HG03442 (cell line): ENCODE results near the gene WNK2.

ENCODE experiments used
- ATAC-seq: cut with Tn5 transposase; IDR thresholded peaks from one replicate; pipeline ENCODE4 v1.9.1; 2021; ENCODE audit warnings: mild to moderate bottlenecking, moderate library complexity; ENCODE audit not compliant: unreplicated experiment

The WNK2 gene

GRCh38 chr9:93198117-93198837 lies 14.3 kb downstream of the WNK2 start:
- no peak for ATAC-seq

DNA sequence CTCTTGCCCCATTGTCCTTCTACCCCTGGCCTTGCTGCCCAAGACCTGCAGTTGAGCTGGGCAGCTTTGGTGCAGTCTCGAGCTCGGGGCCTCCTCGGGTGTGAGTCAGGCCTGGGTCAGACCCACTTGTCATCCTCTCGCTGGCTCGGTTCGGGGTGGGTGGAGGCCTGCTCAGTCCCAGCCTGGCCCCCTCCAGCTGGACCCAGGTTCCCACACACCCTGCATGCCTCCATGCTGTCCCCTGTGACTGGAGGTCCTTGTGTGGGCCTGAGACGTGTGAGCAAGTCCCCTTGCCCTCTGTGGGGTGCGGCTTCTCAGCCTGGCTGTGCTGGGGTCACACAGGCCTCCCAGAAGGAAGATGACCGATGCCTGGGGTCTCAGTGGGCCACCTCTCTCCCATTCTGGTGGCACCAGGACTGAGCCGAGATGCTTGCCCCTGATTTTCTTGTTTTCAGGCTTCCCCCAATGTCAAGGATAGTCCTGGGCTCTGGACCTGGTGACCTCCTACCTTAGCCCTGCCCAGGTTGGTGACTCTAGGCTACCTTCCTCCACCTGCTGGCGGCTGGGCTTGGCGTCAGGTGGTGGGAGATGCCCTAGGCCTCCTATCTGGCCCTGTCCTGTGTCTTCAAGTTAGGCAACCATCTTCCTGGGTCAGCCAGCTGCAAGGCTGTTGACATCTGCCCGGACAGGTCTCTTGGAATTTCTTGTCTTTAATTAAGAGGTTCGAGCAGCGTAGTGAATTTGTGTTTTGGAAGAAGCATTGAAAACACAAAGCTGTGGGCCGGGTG lies 15.1 kb downstream of the WNK2 start:
- ATAC-seq: no peak

GRCh38 chr9:93200449-93200742 lies 16.5 kb downstream of the WNK2 start:
- ATAC-seq: no peak

- ATAC-seq: no peak
Observed at GRCh38 chr9:93200989-93201334, 17.0 kb downstream of the WNK2 start.

DNA sequence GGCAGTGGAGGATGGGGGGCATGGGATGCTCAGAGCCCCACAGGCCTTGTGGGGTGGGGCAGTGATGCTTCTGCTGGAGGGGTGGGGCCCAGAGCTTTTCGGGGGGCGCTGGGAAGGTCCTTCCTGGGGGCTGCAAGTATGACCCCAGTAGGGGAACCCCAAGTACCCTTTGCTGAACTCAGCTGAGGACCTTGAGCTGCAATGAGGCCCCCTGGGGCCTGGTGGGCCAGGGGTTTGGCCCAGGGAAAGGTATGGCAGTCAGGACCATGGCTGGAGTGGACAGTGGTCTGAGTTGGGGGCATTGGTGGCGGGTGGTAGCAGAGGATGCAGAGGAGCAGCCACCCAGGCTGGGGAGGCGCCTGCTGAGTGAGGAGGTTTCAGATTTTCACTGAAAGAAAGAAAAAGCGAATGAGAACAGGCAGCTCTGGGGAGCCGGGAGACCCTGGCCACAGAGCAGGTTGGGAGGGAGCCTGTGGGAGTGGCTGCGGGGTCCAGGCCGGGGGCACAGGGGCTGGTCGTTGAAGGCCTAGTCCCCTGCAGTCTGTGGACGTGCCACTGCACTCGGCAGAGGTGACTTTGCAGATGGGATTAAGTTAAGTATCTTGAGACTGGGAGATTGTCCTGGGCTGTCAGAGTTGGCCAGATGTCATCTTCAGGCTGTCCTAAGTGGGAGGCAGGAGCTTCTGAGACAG lies 19.2 kb downstream of the WNK2 start:
- no peak for ATAC-seq

- ATAC-seq: no peak
Observed at GRCh38 chr9:93203718-93204469, 20.0 kb downstream of the WNK2 start.

GRCh38 chr9:93204470-93205043 lies 20.6 kb downstream of the WNK2 start:
- ATAC-seq: no peak

DNA sequence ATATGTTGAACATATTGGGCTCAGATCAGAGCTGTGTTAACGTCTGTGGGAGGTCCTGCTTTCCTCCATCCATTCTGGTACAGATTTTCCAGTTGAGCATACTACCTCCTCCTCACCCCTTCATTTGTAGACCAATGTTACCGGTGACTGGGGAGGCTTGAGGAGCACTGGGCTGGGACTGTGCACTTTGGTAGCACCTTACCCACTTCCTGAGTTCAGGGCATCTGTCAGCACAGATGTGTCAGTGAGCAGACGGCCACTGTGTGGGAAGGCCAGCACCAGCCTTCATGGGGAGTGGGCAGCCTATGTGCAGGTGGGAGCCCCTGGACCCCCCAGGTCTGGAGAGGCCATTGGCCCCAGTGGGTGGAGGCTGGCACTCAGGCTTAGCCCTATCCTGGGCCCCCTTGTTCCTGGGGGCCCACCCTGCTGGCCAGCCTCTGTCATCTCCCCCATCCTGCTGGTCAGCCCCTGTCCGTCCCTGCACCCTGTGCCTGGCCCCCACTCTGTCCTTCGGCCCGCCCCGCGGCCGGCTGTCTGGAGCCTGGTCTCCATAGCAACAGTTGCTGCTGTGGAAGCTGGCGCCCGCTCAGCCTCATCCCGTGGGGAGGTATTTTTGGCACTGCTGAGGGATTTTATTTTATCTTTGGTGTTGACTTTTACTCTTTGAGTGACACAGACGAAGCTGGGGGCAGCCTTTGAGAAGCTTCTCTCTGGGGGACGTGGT lies 21.3 kb downstream of the WNK2 start:
- no peak for ATAC-seq

- ATAC-seq: no peak
Observed at GRCh38 chr9:93205896-93206575, 22.1 kb downstream of the WNK2 start.

- no peak for ATAC-seq
Observed at GRCh38 chr9:93206576-93207155, 22.7 kb downstream of the WNK2 start.

DNA sequence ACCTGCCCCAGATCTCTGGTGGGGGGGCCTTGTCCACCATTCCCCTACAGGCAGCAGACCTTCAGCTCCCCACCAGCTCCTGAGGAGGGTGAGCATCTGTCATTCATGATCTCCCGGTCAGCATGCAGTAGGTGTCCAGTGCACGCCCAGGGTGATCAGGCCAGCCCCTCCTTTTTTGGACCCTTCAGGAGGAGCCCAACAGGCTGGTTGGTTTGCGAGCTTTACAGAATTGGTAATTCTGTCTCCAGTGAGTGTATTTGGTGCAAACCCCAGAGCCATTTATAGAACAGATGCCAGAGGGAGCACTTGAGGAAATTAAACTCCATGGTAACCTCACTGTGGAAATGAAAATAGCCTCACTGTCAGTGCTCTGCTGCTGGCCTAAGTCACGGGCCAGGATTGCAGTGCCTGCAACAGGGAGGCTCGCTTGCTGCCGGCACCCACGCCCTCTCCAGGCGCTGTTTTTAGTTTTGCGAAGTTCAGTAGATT lies 23.4 kb downstream of the WNK2 start:
- ATAC-seq: no peak

- ATAC-seq: no peak
Observed at GRCh38 chr9:93207860-93208734, 24.2 kb downstream of the WNK2 start.

DNA sequence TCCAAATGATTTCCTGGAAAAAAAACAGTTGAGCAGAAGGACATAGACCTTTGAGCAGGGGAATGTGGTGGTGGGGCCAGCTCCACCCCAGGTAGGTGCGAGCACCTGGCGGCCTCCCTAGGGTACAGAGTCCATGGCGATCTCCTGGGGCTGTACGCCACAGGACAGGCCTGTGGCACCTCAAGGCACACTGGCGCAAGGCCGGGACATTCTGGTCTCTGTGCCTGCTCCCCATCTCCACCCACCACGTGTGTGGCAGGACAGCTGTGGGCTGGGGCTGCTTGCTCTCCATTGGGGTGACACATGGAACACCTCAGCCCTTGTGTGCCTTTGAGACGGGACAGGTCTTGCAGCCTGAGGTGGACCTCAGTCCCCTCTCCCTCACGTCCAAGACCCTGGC lies 25.2 kb downstream of the WNK2 start:
- no peak for ATAC-seq

DNA sequence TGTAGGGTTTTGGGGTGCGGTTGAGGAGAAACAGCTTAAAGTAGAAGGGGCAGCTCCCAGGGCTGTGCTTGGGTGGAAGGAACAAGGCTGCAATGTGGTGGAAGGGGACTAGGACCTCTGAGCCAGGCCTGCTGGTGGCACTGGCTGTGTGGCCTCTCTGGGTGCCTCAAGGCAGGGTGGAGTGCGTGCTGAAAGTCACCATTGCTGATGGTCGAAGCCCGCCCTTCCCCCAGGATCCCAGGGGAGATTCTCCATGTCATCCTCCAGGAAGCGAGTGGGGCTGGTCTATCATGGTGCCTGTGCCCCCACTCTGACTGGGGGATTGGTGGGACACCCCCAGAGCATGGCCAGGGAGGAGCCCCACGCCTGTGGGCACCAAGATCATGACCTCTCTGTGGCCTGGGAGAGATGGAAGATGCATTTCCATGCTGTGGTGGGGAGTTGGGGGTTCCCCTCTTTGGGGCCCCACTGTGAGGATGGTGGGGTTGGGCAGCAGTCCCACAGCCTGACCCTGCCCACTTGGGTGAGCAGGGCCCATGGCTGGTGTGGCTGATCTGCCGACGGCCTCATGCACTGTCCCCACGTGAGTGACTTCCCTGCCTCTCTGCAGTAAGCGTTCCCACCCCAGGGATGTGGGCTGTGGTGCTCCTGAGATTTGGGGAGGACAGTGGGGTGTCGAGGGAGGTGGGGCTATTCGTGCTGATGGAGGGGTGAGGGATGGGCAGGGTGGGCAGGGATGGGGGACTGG lies 25.8 kb downstream of the WNK2 start:
- ATAC-seq: no peak

- no peak for ATAC-seq
Observed at GRCh38 chr9:93210324-93210973, 26.5 kb downstream of the WNK2 start.

DNA sequence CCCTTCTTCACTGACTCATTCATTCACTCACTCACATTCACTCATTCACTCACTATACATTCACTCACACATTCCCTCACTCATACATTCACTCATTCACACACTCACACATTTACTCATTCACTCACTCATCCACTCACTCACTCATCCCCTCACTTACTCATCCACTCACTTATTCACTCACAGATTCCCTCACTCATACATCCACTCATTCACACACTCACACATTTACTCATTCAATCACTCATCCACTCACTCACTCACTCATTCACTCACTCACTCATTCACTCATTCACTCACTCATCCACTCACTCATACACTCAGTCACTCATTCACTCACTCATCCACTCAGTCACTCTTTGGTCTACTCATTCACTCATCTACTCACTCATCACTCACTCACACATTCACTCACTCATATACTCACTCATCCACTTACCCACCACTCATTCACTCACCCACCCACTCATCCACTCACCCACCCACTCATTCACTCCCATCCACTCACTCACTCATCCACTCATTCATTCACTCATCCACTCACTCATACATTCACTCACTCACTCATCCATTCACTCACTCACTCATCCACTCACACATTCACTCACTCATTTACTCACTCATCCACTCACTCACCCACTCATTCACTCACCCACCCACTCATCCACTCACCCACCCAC lies 27.2 kb downstream of the WNK2 start:
- ATAC-seq: no peak

DNA sequence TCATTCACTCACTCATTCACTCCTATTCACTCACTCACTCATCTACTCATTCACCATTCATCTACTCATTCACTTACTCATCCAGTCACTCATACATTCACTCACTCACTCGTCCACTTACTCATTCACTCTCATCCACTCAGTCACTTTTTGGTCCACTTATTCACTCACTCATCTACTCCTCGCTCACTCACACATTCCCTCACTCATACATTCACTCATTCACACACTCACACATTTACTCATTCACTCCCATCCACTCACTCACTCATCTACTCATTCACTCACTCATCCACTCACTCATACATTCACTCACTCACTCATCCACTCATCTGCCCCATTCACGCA lies 27.7 kb downstream of the WNK2 start:
- ATAC-seq: no peak
